GM18873 (cell line): ENCODE measurements around the gene ZBTB3.
"Not testable (repeated sequence)": the region's sequence is repeated elsewhere in the genome, so short reads cannot be mapped to it uniquely, and the experiment has no call there.

Experiments
- ATAC-seq: cut with Tn5 transposase; IDR thresholded peaks from one replicate; pipeline ENCODE4 v1.9.1; 2021; ENCODE audit warnings: mild to moderate bottlenecking, moderate library complexity, moderate number of reproducible peaks; ENCODE audit not compliant: unreplicated experiment, low FRiP score

ZBTB3 gene

GRCh38 chr11:62716816-62717215 is 37.1 kb downstream of the ZBTB3 start:
- ATAC-seq = no peak

- no peak for ATAC-seq
Observed at GRCh38 chr11:62716206-62716605, 37.8 kb downstream of the ZBTB3 start.

GRCh38 chr11:62715150-62716130 is 38.5 kb downstream of the ZBTB3 start:
- ATAC-seq = no peak

GRCh38 chr11:62713343-62713742 is 40.6 kb downstream of the ZBTB3 start:
- ATAC-seq = no peak

GRCh38 chr11:62712861-62713260 is 41.1 kb downstream of the ZBTB3 start:
- no peak for ATAC-seq

- ATAC-seq = no peak
Observed at GRCh38 chr11:62712276-62712812, 41.6 kb downstream of the ZBTB3 start.

GRCh38 chr11:62710001-62710345 is 44.0 kb downstream of the ZBTB3 start:
- ATAC-seq = no peak

GRCh38 chr11:62709247-62710000 is 44.5 kb downstream of the ZBTB3 start:
- peak; percentile 65 for ATAC-seq

GRCh38 chr11:62708793-62709192 is 45.2 kb downstream of the ZBTB3 start:
- ATAC-seq = no peak

- no peak for ATAC-seq
Observed at GRCh38 chr11:62708392-62708791, 45.6 kb downstream of the ZBTB3 start.

- no peak for ATAC-seq
Observed at GRCh38 chr11:62707277-62707861, 46.6 kb downstream of the ZBTB3 start, which contains the start of the genes BSCL2 and GNG3. BSCL2 (minus strand) TSS chr11:62707424; CDS start chr11:62707195, 229 bp downstream. GNG3 (plus strand) TSS chr11:62707676; CDS start chr11:62708296, 620 bp downstream.

GRCh38 chr11:62706850-62707247 is 47.1 kb downstream of the ZBTB3 start:
- no peak for ATAC-seq

GRCh38 chr11:62705880-62706849 is 47.8 kb downstream of the ZBTB3 start:
- ATAC-seq = peak; percentile 37

- ATAC-seq = no peak
Observed at GRCh38 chr11:62705413-62705812, 48.5 kb downstream of the ZBTB3 start.

- ATAC-seq = not testable (repeated sequence)
Observed at GRCh38 chr11:62703921-62704320, 50.0 kb downstream of the ZBTB3 start.

GRCh38 chr11:62702246-62702645 is 51.7 kb downstream of the ZBTB3 start:
- ATAC-seq = no peak
